SK-N-SH (cell line): ENCODE data around the gene MIS12.

Source experiments
- EP300 ChIP-seq, 2 experiments: IDR thresholded peaks; 2 replicates each; pipeline versions ENCODE4 v1.4.0 to v1.6.1; 2012; ENCODE audit warnings: borderline replicate concordance in 1 of 2, low read depth in 1 of 2, low read length in 1 of 2
- FOXM1 ChIP-seq: IDR thresholded peaks from 2 replicates; pipeline ENCODE4 v1.4.0; 2012; ENCODE audit warnings: low read depth, mild to moderate bottlenecking
- GABPA ChIP-seq: IDR thresholded peaks from 2 replicates; pipeline ENCODE4 v1.4.0; 2012; ENCODE audit warnings: low read depth, mild to moderate bottlenecking
- RAD21 ChIP-seq: IDR thresholded peaks from 2 replicates; pipeline ENCODE4 v1.6.1; 2012; ENCODE audit warnings: mild to moderate bottlenecking, low read length
- SIN3A ChIP-seq: IDR thresholded peaks from 2 replicates; pipeline ENCODE4 v1.6.1; 2012; ENCODE audit warnings: low read depth, mild to moderate bottlenecking, low read length, moderate library complexity, borderline replicate concordance
- TAF1 ChIP-seq: IDR thresholded peaks from 2 replicates; pipeline ENCODE4 v1.6.1; 2012; ENCODE audit warnings: low read depth, mild to moderate bottlenecking, low read length, moderate library complexity, borderline replicate concordance
- TCF12 ChIP-seq: IDR thresholded peaks from 2 replicates; pipeline ENCODE4 v1.4.0; 2012
- USF1 ChIP-seq: IDR thresholded peaks from 2 replicates; pipeline ENCODE4 v1.4.0; 2012; ENCODE audit warnings: low read depth, borderline replicate concordance
- TF ChIP-seq, protein P1 (sequence below): fragments of 200-600 bp; sonication (generic); IDR thresholded peaks from 2 replicates; pipeline ENCODE4 v1.6.1; 2017; ENCODE audit warnings: antibody characterized with exemption, mild to moderate bottlenecking, moderate library complexity

DNA sequence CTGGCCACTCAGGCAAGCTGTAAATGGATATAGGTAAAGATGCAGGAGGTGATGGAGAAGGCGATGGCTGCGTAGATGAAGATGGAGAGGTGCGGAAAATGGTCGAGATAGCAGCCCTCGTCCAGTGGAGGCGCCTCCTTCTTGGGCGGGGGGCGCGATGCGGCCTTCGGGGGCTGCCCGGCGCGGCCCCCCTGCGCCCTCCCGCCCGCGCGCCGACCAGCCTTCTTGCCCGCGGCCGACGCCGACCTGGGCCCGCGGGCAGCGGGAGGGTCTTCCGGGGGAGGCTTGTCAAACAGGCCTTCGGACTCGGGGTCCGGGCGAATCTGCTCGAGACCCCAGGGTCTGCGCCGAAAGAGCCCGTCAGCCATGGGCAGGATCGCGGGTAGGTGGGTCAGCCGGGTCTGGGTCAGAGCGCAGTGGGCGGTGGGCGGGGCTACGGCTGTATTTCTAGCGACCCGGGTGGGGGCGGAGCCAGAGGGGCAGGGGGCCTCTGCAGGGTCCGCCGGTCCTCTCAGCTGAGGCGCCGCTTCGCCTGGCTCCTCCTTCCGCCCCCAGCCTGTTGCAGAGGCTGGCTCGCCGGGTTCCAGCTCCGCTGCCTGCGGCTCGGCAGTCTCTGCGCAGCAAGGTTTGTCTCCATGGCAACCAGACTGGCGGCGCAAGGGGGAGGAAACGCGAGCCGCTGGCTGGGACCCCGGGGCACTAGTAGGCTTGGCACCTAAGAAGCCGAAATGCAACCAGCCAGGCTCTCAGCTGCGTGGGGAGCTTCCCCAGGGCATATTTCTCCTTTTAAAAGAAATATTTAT is 14.4 kb downstream of the MIS12 start:
- peak; percentile 57; the same call in 1 of the 2 replicates for TF ChIP-seq TAF1
- TF ChIP-seq FOXM1: no peak
- no peak for TF ChIP-seq TCF12
- TF ChIP-seq, protein P1, sequence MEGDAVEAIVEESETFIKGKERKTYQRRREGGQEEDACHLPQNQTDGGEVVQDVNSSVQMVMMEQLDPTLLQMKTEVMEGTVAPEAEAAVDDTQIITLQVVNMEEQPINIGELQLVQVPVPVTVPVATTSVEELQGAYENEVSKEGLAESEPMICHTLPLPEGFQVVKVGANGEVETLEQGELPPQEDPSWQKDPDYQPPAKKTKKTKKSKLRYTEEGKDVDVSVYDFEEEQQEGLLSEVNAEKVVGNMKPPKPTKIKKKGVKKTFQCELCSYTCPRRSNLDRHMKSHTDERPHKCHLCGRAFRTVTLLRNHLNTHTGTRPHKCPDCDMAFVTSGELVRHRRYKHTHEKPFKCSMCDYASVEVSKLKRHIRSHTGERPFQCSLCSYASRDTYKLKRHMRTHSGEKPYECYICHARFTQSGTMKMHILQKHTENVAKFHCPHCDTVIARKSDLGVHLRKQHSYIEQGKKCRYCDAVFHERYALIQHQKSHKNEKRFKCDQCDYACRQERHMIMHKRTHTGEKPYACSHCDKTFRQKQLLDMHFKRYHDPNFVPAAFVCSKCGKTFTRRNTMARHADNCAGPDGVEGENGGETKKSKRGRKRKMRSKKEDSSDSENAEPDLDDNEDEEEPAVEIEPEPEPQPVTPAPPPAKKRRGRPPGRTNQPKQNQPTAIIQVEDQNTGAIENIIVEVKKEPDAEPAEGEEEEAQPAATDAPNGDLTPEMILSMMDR: no peak
- peak; percentile 17; the same call in 1 of the 2 replicates for TF ChIP-seq SIN3A
- TF ChIP-seq GABPA: no peak
- 0 out of 2 replicates have a peak, but pooled peaks have one; percentile 9 for TF ChIP-seq RAD21
- TF ChIP-seq EP300 (IDR thresholded peaks at IDR 0.05; ENCODE audit: borderline replicate concordance in 1 of 2, low read depth in 1 of 2, low read length in 1 of 2): no peak
- TF ChIP-seq USF1: no peak
